ENCODE measurements around the gene CCDC73. TPM values are rescaled to one million over a fixed set of nuclear protein-coding genes. Genes with fewer than 3 reads are reported as not detected.

CCDC73 gene
- total and polyA plus RNA-seq, 10 of the 15 experiments (the other 5 are each of a cell fraction or from before 2014, with no cell fraction given), result 0.05 to 0.57 (median 0.14) TPM

DNA sequence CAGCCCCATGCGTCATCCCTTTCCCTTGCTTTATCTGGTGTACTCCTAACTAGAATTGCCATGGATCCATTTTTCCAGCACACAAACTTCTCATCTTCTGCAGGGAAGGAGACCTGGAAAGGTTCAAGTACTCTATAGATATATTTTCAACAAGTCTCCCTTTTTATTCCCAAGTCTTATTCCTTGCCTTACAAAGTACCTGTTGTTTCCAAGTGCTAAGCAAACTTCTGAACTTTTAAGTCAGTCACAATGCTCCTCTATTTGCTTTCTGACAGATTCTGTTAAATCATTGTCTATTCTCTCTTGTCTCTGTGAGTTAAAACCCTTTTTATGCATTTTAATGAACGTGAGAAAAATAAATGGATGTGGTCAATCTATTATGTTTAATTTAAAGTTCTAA is 20.4 kb downstream of the CCDC73 start:
- ChIA-PET SMC1A (ENCODE audit: uncharacterized antibody, unreplicated experiment) (interaction anchor here (1.0 to 2.0 kb wide), 2 partner anchors 10 to 18 kb away, joined by 3 to 12 read pairs; no protein-coding TSS in a partner anchor), CTCF (no interaction called here), RAD21 (ENCODE audit: unreplicated experiment) (no interaction called here), POLR2A (no interaction called here)
- Histone ChIP-seq H3K79me2 (ENCODE audit: control insufficient read depth, insufficient read depth, low read length) (no peaks in the 10 kb centered on the region), H3K4me3 (no peak overlapping the region), H3K4me1 (ENCODE audit: control insufficient read depth, insufficient read depth, low read length) (no peaks in the 10 kb centered on the region), H3K27ac (ENCODE audit: control insufficient read depth, insufficient read depth) (no peak overlapping the region), H2AFZ (ENCODE audit: control insufficient read depth, low read depth, low read length) (no peak overlapping the region), H4K20me1 (ENCODE audit: control insufficient read depth, insufficient read depth) (no peaks in the 10 kb centered on the region), H3K36me3 (ENCODE audit: control insufficient read depth in 2 of 2, insufficient read depth in 2 of 2, low read length in 1 of 2) (no peaks in the 10 kb centered on the region), H3K9me3 (replicated peaks; ENCODE audit: control insufficient read depth, insufficient read depth, low read length) (no peaks in the 10 kb centered on the region), H3K27me3 (replicated peaks in 1 of 2; ENCODE audit: control insufficient read depth in 2 of 2, insufficient read depth in 2 of 2, low read length in 1 of 2) (no peaks in the 10 kb centered on the region), H3K4me2 (ENCODE audit: control insufficient read depth, insufficient read depth) (no peak overlapping the region), H3K9ac (ENCODE audit: control insufficient read depth, insufficient read depth, low read length) (no peak overlapping the region)
- intact Hi-C loops (cut with micrococcal nuclease; ENCODE audit: unreplicated experiment) (no loop called here), in situ Hi-C loops (cut with MboI) (no loop called here)
- FAIRE-seq, result no peak
- no peak for ATAC-seq
- WGBS (ENCODE audit: insufficient coverage, insufficient replicate concordance, low lambda C conversion rate, missing lambda C conversion rate), result 97% methylated on average over 2 of the region's 2 CpGs
- no peak for DNase-seq (ENCODE audit: low read depth, low spot score)
- BruUV-seq (replicated peaks), result no TSS peak
- TF ChIP-seq FOXK2 (IDR thresholded peaks at IDR 0.05), result no peak
- no peak for TF ChIP-seq MEF2B (IDR thresholded peaks at IDR 0.05; ENCODE audit: partially characterized antibody, poor library complexity, severe bottlenecking)
- no peak for TF ChIP-seq KLF5 (IDR thresholded peaks at IDR 0.05; ENCODE audit: partially characterized antibody)
- TF ChIP-seq, protein P1, sequence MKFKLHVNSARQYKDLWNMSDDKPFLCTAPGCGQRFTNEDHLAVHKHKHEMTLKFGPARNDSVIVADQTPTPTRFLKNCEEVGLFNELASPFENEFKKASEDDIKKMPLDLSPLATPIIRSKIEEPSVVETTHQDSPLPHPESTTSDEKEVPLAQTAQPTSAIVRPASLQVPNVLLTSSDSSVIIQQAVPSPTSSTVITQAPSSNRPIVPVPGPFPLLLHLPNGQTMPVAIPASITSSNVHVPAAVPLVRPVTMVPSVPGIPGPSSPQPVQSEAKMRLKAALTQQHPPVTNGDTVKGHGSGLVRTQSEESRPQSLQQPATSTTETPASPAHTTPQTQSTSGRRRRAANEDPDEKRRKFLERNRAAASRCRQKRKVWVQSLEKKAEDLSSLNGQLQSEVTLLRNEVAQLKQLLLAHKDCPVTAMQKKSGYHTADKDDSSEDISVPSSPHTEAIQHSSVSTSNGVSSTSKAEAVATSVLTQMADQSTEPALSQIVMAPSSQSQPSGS (IDR thresholded peaks at IDR 0.05; ENCODE audit: low read length), result no peak
- TF ChIP-seq CBFB (IDR thresholded peaks at IDR 0.05; ENCODE audit: low read depth), result no peak
- TF ChIP-seq ZNF274 (IDR thresholded peaks at IDR 0.05; ENCODE audit: insufficient read depth, insufficient read length), result no peak
- no peak for TF ChIP-seq SRF (IDR thresholded peaks at IDR 0.05; ENCODE audit: low read depth in 2 of 2, low read length in 2 of 2)
- TF ChIP-seq, protein P2, sequence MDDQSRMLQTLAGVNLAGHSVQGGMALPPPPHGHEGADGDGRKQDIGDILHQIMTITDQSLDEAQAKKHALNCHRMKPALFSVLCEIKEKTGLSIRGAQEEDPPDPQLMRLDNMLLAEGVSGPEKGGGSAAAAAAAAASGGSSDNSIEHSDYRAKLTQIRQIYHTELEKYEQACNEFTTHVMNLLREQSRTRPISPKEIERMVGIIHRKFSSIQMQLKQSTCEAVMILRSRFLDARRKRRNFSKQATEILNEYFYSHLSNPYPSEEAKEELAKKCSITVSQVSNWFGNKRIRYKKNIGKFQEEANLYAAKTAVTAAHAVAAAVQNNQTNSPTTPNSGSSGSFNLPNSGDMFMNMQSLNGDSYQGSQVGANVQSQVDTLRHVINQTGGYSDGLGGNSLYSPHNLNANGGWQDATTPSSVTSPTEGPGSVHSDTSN (IDR thresholded peaks at IDR 0.05; ENCODE audit: insufficient replicate concordance, low read depth, low read length), result no peak
- TF ChIP-seq RFX5 (IDR thresholded peaks at IDR 0.05; ENCODE audit: low read depth, low read length), result no peak
- TF ChIP-seq POLR2AphosphoS5 (IDR thresholded peaks at IDR 0.05; ENCODE audit: low read length), result no peak
- no peak for TF ChIP-seq TCF3 (IDR thresholded peaks at IDR 0.05; ENCODE audit: borderline replicate concordance, insufficient read depth, low read depth, low read length)
- TF ChIP-seq CHD2 (IDR thresholded peaks at IDR 0.05; ENCODE audit: borderline replicate concordance, low read depth, low read length), result no peak
- TF ChIP-seq POLR2AphosphoS2 (IDR thresholded peaks at IDR 0.05; ENCODE audit: low read depth, low read length), result no peak
- TF ChIP-seq EP300 (IDR thresholded peaks at IDR 0.05; ENCODE audit: borderline replicate concordance in 1 of 2, control insufficient read depth in 1 of 2, low read depth in 2 of 2, low read length in 2 of 2), result no peak
- TF ChIP-seq MTA2 (IDR thresholded peaks at IDR 0.05; ENCODE audit: low read depth), result no peak
- TF ChIP-seq ZZZ3 (IDR thresholded peaks at IDR 0.05; ENCODE audit: control insufficient read depth, insufficient read length, low read depth), result no peak
- TF ChIP-seq, protein P3, sequence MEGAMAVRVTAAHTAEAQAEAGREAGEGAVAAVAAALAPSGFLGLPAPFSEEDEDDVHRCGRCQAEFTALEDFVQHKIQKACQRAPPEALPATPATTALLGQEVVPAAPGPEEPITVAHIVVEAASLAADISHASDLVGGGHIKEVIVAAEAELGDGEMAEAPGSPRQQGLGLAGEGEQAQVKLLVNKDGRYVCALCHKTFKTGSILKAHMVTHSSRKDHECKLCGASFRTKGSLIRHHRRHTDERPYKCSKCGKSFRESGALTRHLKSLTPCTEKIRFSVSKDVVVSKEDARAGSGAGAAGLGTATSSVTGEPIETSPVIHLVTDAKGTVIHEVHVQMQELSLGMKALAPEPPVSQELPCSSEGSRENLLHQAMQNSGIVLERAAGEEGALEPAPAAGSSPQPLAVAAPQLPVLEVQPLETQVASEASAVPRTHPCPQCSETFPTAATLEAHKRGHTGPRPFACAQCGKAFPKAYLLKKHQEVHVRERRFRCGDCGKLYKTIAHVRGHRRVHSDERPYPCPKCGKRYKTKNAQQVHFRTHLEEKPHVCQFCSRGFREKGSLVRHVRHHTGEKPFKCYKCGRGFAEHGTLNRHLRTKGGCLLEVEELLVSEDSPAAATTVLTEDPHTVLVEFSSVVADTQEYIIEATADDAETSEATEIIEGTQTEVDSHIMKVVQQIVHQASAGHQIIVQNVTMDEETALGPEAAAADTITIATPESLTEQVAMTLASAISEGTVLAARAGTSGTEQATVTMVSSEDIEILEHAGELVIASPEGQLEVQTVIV (IDR thresholded peaks at IDR 0.05; ENCODE audit: borderline replicate concordance, partially characterized antibody), result no peak
- TF ChIP-seq ZNF217 (IDR thresholded peaks at IDR 0.05), result no peak
- TF ChIP-seq ATF7 (IDR thresholded peaks at IDR 0.05; ENCODE audit: low read depth), result no peak
- TF ChIP-seq CREM (IDR thresholded peaks at IDR 0.05; ENCODE audit: low read depth), result no peak

Data from GM12878 (cell line).